ENCODE data around the gene CLCNKB.
"Not testable (repeated sequence)": the region's sequence is repeated elsewhere in the genome, so short reads cannot be mapped to it uniquely, and the experiment has no call there.

The CLCNKB gene

GRCh38 chr1:16043521-16043920 is at the start of gene CLCNKB:
CLCNKB (plus strand) TSS chr1:16043782; CDS start chr1:16044493, 711 bp downstream.
- H3K4me1 ChIP-seq (ENCODE audit: control insufficient read depth, low read depth, low read length): no peaks in the 10 kb centered on the region

GRCh38 chr1:15994081-15994480 is 49.5 kb upstream of the CLCNKB start:
- no peak overlapping the region for H3K27ac ChIP-seq (ENCODE audit: low read length)

More at GRCh38 chr1:16043521-16043920, at the start of gene CLCNKB:
- Histone ChIP-seq H3K36me3 (ENCODE audit: control insufficient read depth, low read depth, low read length) (no peaks in the 10 kb centered on the region), H3K9me3 (ENCODE audit: control insufficient read depth, low read depth, low read length) (no peaks in the 10 kb centered on the region), H3K27me3 (ENCODE audit: control insufficient read depth, insufficient read depth, low read length) (peaks cover 6% of the 10 kb centered on the region), H3K9ac (ENCODE audit: low read length) (no peak within 1 kb of the TSS), H3K27ac (ENCODE audit: low read length) (no peak within 1 kb of the TSS), H3K4me3 (ENCODE audit: low read length) (no peak within 1 kb of the TSS)

GRCh38 chr1:15994590-15995351 is 48.8 kb upstream of the CLCNKB start:
- no peak overlapping the region for H3K9ac ChIP-seq (ENCODE audit: low read length)
- H3K4me3 ChIP-seq (ENCODE audit: low read length): no peak overlapping the region
- no peak overlapping the region for H3K27ac ChIP-seq (ENCODE audit: low read length)
- H3K9me3 ChIP-seq (ENCODE audit: control insufficient read depth, low read depth, low read length): no peaks in the 10 kb centered on the region
- H3K4me1 ChIP-seq (ENCODE audit: control insufficient read depth, low read depth, low read length): no peaks in the 10 kb centered on the region
- no peaks in the 10 kb centered on the region for H3K36me3 ChIP-seq (ENCODE audit: control insufficient read depth, low read depth, low read length)
- no peaks in the 10 kb centered on the region for H3K27me3 ChIP-seq (ENCODE audit: control insufficient read depth, insufficient read depth, low read length)

More at GRCh38 chr1:15994081-15994480, 49.5 kb upstream of the CLCNKB start:
- no peak overlapping the region for H3K9ac ChIP-seq (ENCODE audit: low read length)
- no peak overlapping the region for H3K4me3 ChIP-seq (ENCODE audit: low read length)
- no peaks in the 10 kb centered on the region for H3K9me3 ChIP-seq (ENCODE audit: control insufficient read depth, low read depth, low read length)
- H3K27me3 ChIP-seq (ENCODE audit: control insufficient read depth, insufficient read depth, low read length): no peaks in the 10 kb centered on the region
- H3K36me3 ChIP-seq (ENCODE audit: control insufficient read depth, low read depth, low read length): no peaks in the 10 kb centered on the region
- H3K4me1 ChIP-seq (ENCODE audit: control insufficient read depth, low read depth, low read length): no peaks in the 10 kb centered on the region

DNA sequence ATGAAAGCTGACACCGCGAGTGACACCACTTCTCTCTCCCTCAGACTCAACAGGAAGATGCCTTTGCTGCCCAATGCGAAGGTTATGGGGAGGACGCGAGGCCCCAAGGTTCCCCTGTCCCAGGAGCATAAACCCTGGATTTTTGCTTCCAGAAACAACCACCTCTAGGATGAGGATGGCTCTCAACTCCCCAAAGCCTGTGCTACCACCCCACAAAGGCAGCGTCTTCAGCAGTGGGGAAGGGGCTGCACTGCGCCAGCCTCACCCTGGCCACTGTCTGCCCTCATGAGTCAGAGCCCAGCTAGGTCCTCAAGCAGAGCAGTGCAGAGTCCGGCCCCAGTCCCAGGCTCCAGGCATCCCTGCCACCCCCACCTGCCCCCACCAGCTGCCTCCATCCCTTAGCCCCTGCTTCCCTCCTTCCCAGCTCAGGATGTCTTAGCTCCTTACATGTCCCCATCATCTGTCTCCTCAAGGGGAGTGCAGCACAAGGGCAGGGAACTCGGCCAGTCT is 46.5 kb upstream of the CLCNKB start:
- no peaks in the 10 kb centered on the region for H3K4me1 ChIP-seq (ENCODE audit: control insufficient read depth, low read depth, low read length)

DNA sequence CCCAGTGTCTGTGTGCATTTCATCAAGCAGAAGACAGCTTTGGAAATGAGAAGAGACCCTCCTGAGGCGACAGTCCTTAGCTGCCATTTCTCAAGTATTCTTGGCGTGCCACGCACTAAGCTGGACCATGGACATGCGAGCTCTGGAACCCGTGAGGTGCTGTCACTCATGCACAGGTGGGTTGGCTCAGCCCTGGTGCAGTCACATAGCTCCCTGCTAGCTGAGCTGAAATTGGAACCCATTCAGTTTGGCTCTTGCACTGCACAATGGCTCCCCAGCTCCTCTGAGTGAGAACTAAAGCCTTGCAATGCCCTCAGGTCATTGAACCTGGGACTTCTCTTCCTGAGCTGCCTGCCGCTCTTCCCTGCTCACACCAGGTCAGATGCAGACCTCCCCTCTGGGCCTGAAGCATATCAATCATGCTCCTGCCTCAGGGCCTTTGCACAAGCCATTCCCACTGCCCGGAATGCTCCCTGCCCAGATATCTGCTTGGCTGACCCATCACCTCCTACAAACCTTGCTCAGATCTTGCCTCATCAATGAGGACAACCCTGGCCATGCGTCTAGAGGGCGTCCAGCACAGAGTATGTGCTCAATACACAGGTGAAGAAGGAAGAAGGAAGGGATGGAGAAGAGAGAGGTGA is 45.8 kb upstream of the CLCNKB start:
- no peaks in the 10 kb centered on the region for H3K27me3 ChIP-seq (ENCODE audit: control insufficient read depth, insufficient read depth, low read length)
- no peaks in the 10 kb centered on the region for H3K4me1 ChIP-seq (ENCODE audit: control insufficient read depth, low read depth, low read length)
- no peak overlapping the region for H3K9ac ChIP-seq (ENCODE audit: low read length)
- no peak overlapping the region for H3K27ac ChIP-seq (ENCODE audit: low read length)
- H3K9me3 ChIP-seq (ENCODE audit: control insufficient read depth, low read depth, low read length): no peaks in the 10 kb centered on the region
- no peak overlapping the region for H3K4me3 ChIP-seq (ENCODE audit: low read length)
- H3K36me3 ChIP-seq (ENCODE audit: control insufficient read depth, low read depth, low read length): no peaks in the 10 kb centered on the region

More for the DNA sequence above, 46.5 kb upstream of the CLCNKB start:
- H3K36me3 ChIP-seq (ENCODE audit: control insufficient read depth, low read depth, low read length): no peaks in the 10 kb centered on the region
- no peak overlapping the region for H3K27ac ChIP-seq (ENCODE audit: low read length)
- no peaks in the 10 kb centered on the region for H3K27me3 ChIP-seq (ENCODE audit: control insufficient read depth, insufficient read depth, low read length)
- no peak overlapping the region for H3K9ac ChIP-seq (ENCODE audit: low read length)
- no peak overlapping the region for H3K4me3 ChIP-seq (ENCODE audit: low read length)
- H3K9me3 ChIP-seq (ENCODE audit: control insufficient read depth, low read depth, low read length): no peaks in the 10 kb centered on the region

DNA sequence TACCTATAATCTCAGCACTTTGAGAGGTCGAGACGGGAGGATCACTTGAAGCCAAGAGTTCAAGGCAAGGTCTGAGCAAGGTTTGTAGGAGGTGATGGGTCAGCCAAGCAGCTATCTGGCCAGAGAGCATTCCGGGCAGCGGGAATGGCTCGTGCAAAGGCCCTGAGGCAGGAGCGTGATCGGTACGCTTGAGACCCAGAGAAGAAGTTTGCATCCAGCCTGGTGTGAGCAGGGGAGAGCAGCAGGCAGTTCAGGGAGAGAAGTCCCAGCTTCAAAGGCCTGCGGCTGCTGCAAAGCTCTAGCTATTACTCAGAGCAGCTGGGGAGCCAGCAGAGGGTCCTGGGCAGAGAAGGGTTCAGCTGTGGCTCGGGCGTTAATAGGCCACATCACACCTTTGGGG is 44.7 kb upstream of the CLCNKB start:
- Histone ChIP-seq H3K27ac (ENCODE audit: low read length) (no peak overlapping the region), H3K9ac (ENCODE audit: low read length) (no peak overlapping the region), H3K4me1 (ENCODE audit: control insufficient read depth, low read depth, low read length) (no peaks in the 10 kb centered on the region), H3K36me3 (ENCODE audit: control insufficient read depth, low read depth, low read length) (no peaks in the 10 kb centered on the region), H3K9me3 (ENCODE audit: control insufficient read depth, low read depth, low read length) (no peaks in the 10 kb centered on the region), H3K4me3 (ENCODE audit: low read length) (no peak overlapping the region), H3K27me3 (ENCODE audit: control insufficient read depth, insufficient read depth, low read length) (no peaks in the 10 kb centered on the region)

DNA sequence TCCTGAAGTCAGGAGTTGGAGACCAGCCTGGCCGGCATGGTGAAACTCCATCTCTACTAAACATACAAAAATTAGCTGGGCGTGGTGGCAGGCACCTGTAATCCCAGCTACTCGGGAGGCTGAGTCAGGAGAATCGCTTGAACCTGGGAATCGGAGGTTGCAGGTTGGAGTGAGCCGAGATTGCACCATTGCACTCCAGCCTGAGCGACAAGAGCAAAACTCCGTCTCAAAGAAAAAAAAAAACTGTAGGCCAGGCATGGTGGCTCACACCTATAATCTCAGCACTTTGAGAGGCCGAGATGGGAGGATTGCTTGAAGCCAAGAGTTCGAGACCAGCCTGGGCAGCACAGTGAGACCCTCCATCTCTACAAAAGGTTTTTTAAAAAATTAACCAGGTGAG is 42.3 kb upstream of the CLCNKB start:
- not testable (repeated sequence) for H3K4me3 ChIP-seq (ENCODE audit: low read length); H3K4me1 ChIP-seq (ENCODE audit: control insufficient read depth, low read depth, low read length)

GRCh38 chr1:16005597-16005996 is 38.0 kb upstream of the CLCNKB start:
- Histone ChIP-seq H3K4me3 (ENCODE audit: low read length) (no peak overlapping the region), H3K9me3 (ENCODE audit: control insufficient read depth, low read depth, low read length) (no peaks in the 10 kb centered on the region), H3K27ac (ENCODE audit: low read length) (no peak overlapping the region), H3K27me3 (ENCODE audit: control insufficient read depth, insufficient read depth, low read length) (peaks cover 12% of the 10 kb centered on the region), H3K36me3 (ENCODE audit: control insufficient read depth, low read depth, low read length) (no peaks in the 10 kb centered on the region), H3K4me1 (ENCODE audit: control insufficient read depth, low read depth, low read length) (no peaks in the 10 kb centered on the region), H3K9ac (ENCODE audit: low read length) (no peak overlapping the region)

More for the DNA sequence above, 42.3 kb upstream of the CLCNKB start:
- not testable (repeated sequence) for H3K36me3 ChIP-seq (ENCODE audit: control insufficient read depth, low read depth, low read length); H3K27ac ChIP-seq (ENCODE audit: low read length); H3K9ac ChIP-seq (ENCODE audit: low read length); H3K9me3 ChIP-seq (ENCODE audit: control insufficient read depth, low read depth, low read length)
- peaks cover 12% of the 10 kb centered on the region for H3K27me3 ChIP-seq (ENCODE audit: control insufficient read depth, insufficient read depth, low read length)

DNA sequence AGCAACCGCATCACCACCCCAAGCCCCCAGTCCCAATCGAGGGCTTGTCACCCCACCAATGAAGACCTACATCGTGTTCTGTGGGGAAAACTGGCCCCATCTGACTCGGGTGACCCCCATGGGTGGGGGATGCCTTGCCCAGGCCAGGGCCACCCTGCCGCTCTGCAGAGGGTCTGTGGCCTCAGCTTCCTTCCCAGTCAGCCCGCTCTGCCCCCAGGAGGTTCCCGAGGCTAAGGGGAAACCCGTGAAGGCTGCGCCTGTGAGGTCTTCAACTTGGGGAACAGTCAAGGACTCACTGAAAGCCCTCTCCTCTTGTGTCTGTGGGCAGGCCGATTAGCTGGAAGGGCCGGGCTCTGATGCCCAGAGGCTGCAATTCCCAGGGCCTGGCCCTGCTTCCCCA is 37.6 kb upstream of the CLCNKB start:
- no peak overlapping the region for H3K4me3 ChIP-seq (ENCODE audit: low read length)
- no peak overlapping the region for H3K9ac ChIP-seq (ENCODE audit: low read length)
- no peaks in the 10 kb centered on the region for H3K36me3 ChIP-seq (ENCODE audit: control insufficient read depth, low read depth, low read length)
- H3K9me3 ChIP-seq (ENCODE audit: control insufficient read depth, low read depth, low read length): no peaks in the 10 kb centered on the region
- peaks cover 12% of the 10 kb centered on the region for H3K27me3 ChIP-seq (ENCODE audit: control insufficient read depth, insufficient read depth, low read length)
- H3K4me1 ChIP-seq (ENCODE audit: control insufficient read depth, low read depth, low read length): no peaks in the 10 kb centered on the region
- H3K27ac ChIP-seq (ENCODE audit: low read length): no peak overlapping the region

- Histone ChIP-seq H3K9ac (ENCODE audit: low read length) (no peak overlapping the region), H3K4me3 (ENCODE audit: low read length) (no peak overlapping the region), H3K4me1 (ENCODE audit: control insufficient read depth, low read depth, low read length) (no peaks in the 10 kb centered on the region), H3K36me3 (ENCODE audit: control insufficient read depth, low read depth, low read length) (no peaks in the 10 kb centered on the region), H3K9me3 (ENCODE audit: control insufficient read depth, low read depth, low read length) (no peaks in the 10 kb centered on the region), H3K27me3 (ENCODE audit: control insufficient read depth, insufficient read depth, low read length) (peaks cover 12% of the 10 kb centered on the region), H3K27ac (ENCODE audit: low read length) (no peak overlapping the region)
Observed at GRCh38 chr1:16006552-16007485, 36.8 kb upstream of the CLCNKB start.

DNA sequence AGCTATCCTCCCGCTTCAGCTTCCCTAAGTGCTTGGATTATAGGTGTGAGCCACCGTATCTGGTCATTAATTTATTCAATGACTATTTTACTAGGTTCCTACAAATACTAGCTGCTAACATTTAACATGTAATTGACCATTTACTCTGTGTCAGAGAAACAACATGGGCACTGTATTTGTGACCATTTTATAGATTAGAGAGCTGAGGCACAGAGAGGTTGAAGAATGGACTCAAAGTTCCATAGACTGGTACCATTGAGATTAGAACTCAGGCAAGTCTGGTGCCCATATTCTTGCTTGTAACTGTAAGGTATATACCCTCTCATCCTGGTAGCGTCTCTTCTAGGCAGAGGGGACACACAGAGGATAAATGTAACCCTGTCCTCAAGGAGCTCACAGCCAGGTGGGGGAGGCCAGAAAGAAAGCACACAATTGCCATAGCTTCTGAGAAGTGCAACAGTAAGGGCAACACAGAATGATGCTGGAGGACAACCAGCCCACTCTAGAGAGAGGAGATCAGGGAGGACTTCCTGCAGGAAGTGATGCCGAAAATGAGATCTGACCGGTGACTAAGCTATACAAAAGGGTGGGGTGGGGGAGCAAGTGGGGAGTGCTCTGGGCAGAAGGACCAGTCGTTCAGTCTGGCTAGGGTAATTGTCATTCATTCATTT is 35.8 kb upstream of the CLCNKB start:
- no peak overlapping the region for H3K27ac ChIP-seq (ENCODE audit: low read length)
- H3K9ac ChIP-seq (ENCODE audit: low read length): no peak overlapping the region
- H3K9me3 ChIP-seq (ENCODE audit: control insufficient read depth, low read depth, low read length): no peaks in the 10 kb centered on the region
- peaks cover 12% of the 10 kb centered on the region for H3K27me3 ChIP-seq (ENCODE audit: control insufficient read depth, insufficient read depth, low read length)
- no peak overlapping the region for H3K4me3 ChIP-seq (ENCODE audit: low read length)
- no peaks in the 10 kb centered on the region for H3K36me3 ChIP-seq (ENCODE audit: control insufficient read depth, low read depth, low read length)
- peaks cover 6% of the 10 kb centered on the region for H3K4me1 ChIP-seq (ENCODE audit: control insufficient read depth, low read depth, low read length)

All from iPS-18a (cell line).